Body of pancreas (tissue), 4 donors: Measurements from ENCODE around the gene SLC25A43. TPM values are rescaled to one million over a fixed set of nuclear protein-coding genes. Genes with fewer than 3 reads are reported as not detected.

ENCODE experiments used
- ATAC-seq: fragments of 150-250 bp; one replicate; pipeline ENCODE4 v1.9.1; 2016
- DNase-seq, 4 donors: peaks; one replicate each; pipeline ENCODE4 v3.0.0-alpha.2; 2019
- H3K27ac ChIP-seq, 4 donors: fragments of 200-600 bp; sonication (generic); 1 replicate in 3 of 4; 2 replicates in 1 of 4; pipeline versions ENCODE4 v1.5.1 to v1.6.1; 2016 to 2019; ENCODE audit warnings: mild to moderate bottlenecking in 1 of 4, mixed read lengths in 1 of 4, moderate library complexity in 1 of 4
- H3K27me3 ChIP-seq, 2 donors: fragments of 200-600 bp; sonication (generic); one replicate each; pipeline ENCODE4 v1.6.0; 2016; ENCODE audit warnings: mild to moderate bottlenecking in 1 of 2
- H3K36me3 ChIP-seq, 2 donors: fragments of 200-600 bp; sonication (generic); replicated peaks in 1 of 2; 2 replicates each; pipeline ENCODE4 v1.5.1; 2016; ENCODE audit warnings: low read depth in 2 of 2; ENCODE audit not compliant: insufficient read depth in 1 of 2
- H3K4me1 ChIP-seq: fragments of 200-600 bp; sonication (generic); one replicate; pipeline ENCODE4 v1.6.0; 2016
- H3K4me3 ChIP-seq, 2 donors: fragments of 200-600 bp; sonication (generic); 1 replicate in 1 of 2; 2 replicates in 1 of 2; pipeline ENCODE4 v1.5.1; 2016 to 2019
- H3K9me3 ChIP-seq, 3 donors: fragments of 200-600 bp; sonication (generic); 1 replicate in 2 of 3; 2 replicates in 1 of 3; pipeline ENCODE4 v1.5.1; 2016
- POLR2A ChIP-seq, 3 donors: fragments of 450-650 bp; IDR thresholded peaks; one replicate each; pipeline ENCODE4 v1.6.1; 2016; ENCODE audit warnings: antibody characterized with exemption in 3 of 3, mild to moderate bottlenecking in 2 of 3
- WGBS, 2 donors: methylation state at CpG; one replicate each; pipeline ENCODE4 v1.1.5; 2017; 5-methylcytosine and 5-hydroxymethylcytosine counted together
- intact Hi-C: fragments of 100-400 bp; cut with DNase I; formaldehyde crosslinking; loops from one replicate; pipeline ENCODE4 v1.15.1; 2023
- total RNA-seq, 2 donors: library from RNA; depleted of rRNA; stranded (reverse); fragments of >200 nt; gene quantifications; one replicate each; pipeline ENCODE4 v1.1.0, GENCODE V29; 2016
- TF ChIP-seq, protein P1 (sequence below), 7 experiments: fragments of 450-650 bp in 4 of 7; fragments of 200-600 bp in 3 of 7; sonication (generic) in 3 of 7; IDR thresholded peaks; one replicate each; pipeline ENCODE4 v1.5.1; 2016 to 2019; ENCODE audit warnings: antibody characterized with exemption in 7 of 7

The SLC25A43 gene
- total RNA-seq, 2 donors from 2014 or later = 10.6 to 13.8 TPM

DNA sequence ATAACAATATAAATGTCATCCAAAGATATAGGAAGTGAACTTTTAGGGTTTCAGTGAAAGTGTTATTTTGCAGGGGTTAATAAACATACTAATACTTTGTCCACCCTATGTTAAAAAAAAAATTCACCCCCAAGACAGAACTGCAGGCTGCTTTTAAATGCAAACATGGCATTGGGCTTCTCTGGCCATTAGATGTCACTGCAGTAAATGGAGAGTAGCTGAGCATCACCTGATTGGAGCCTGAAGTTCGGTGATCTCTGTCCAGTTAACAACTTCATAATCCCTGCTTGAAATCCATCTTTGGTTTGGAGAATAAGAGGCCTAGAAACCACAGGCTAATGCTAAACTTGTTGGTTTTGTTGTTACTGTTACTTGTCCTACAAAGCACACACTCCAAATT lies 18.7 kb downstream of the SLC25A43 start:
- ATAC-seq (no peak), DNase-seq (no peak)
- no peak for TF ChIP-seq POLR2A (IDR thresholded peaks at IDR 0.05)
- TF ChIP-seq, protein P1, sequence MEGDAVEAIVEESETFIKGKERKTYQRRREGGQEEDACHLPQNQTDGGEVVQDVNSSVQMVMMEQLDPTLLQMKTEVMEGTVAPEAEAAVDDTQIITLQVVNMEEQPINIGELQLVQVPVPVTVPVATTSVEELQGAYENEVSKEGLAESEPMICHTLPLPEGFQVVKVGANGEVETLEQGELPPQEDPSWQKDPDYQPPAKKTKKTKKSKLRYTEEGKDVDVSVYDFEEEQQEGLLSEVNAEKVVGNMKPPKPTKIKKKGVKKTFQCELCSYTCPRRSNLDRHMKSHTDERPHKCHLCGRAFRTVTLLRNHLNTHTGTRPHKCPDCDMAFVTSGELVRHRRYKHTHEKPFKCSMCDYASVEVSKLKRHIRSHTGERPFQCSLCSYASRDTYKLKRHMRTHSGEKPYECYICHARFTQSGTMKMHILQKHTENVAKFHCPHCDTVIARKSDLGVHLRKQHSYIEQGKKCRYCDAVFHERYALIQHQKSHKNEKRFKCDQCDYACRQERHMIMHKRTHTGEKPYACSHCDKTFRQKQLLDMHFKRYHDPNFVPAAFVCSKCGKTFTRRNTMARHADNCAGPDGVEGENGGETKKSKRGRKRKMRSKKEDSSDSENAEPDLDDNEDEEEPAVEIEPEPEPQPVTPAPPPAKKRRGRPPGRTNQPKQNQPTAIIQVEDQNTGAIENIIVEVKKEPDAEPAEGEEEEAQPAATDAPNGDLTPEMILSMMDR (IDR thresholded peaks at IDR 0.05) = peak in 4 of 7 experiments; percentile 10 to 31 (median 13)
- intact Hi-C loops = no loop called here
- Histone ChIP-seq H3K4me3 (no peak overlapping the region), H3K9me3 (no peaks in the 10 kb centered on the region), H3K4me1 (peaks cover 7% of the 10 kb centered on the region), H3K36me3 (no peaks in the 10 kb centered on the region), H3K27me3 (no peaks in the 10 kb centered on the region), H3K27ac (no peak overlapping the region)
- 50% methylated on average over 1 of the region's 1 CpG; no CpG with 5 or more reads in 1 of the 2 donors for WGBS, 2 donors

DNA sequence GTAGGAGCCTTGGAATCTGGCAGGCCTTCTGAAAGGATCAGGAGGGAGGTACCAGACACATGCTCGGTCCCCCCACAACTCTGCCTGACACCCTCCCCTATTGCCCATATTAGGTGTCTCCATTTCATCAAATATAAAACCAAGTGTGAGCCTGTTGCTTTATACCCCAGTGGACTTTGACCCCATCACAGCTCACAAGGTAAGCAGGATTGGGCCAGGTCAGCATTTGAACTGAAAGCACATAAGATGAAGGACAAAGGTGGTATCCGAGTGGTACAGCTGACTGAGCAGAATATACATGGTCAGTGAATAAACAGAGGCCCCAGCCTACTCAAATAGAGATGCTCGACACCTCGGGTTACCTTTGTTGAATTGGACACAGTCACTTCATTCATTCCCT lies 20.0 kb downstream of the SLC25A43 start:
- no peak for ATAC-seq
- WGBS, 2 donors = 32 to 48% methylated on average over 3 to 4 of the region's 4 CpGs

DNA sequence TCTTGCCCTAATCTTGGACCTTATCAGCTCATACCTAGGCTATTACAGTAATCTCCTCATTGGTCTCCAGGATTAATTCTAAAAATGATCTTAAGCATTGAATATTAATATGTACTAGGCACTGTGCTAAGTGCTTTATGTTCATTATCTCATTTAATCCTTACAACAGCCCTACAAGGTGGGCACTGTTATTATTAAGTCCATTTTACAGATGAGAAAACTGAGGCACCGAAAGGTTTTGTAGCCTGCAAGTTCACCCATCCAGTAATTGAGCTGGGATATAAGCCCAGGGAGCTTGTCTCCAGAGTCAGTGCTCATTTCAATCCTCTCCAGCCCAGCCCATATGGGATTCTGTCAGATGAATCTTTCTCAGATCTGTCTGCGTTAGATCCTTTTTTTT lies 20.8 kb downstream of the SLC25A43 start:
- no peaks in the 10 kb centered on the region for H3K36me3 ChIP-seq
- no peak overlapping the region for H3K27ac ChIP-seq
- no peak overlapping the region for H3K4me3 ChIP-seq
- H3K9me3 ChIP-seq = no peaks in the 10 kb centered on the region
- TF ChIP-seq POLR2A (IDR thresholded peaks at IDR 0.05) = no peak
- TF ChIP-seq, protein P1 (IDR thresholded peaks at IDR 0.05) = no peak
- DNase-seq = no peak
- no peak for ATAC-seq
- H3K4me1 ChIP-seq = peaks cover 7% of the 10 kb centered on the region
- 94 to 100% methylated on average over 2 of the region's 2 CpGs for WGBS, 2 donors
- H3K27me3 ChIP-seq = no peaks in the 10 kb centered on the region
- intact Hi-C loops = no loop called here

More for the DNA sequence above, 20.0 kb downstream of the SLC25A43 start:
- DNase-seq = peak in 2 of 4 donors; percentile 19 to 36
- Histone ChIP-seq H3K27me3 (no peaks in the 10 kb centered on the region), H3K4me3 (no peak overlapping the region), H3K4me1 (peaks cover 7% of the 10 kb centered on the region), H3K9me3 (no peaks in the 10 kb centered on the region), H3K36me3 (no peaks in the 10 kb centered on the region), H3K27ac (no peak overlapping the region)
- TF ChIP-seq, protein P1 (IDR thresholded peaks at IDR 0.05) = no peak
- TF ChIP-seq POLR2A (IDR thresholded peaks at IDR 0.05) = no peak
- intact Hi-C loops = no loop called here

DNA sequence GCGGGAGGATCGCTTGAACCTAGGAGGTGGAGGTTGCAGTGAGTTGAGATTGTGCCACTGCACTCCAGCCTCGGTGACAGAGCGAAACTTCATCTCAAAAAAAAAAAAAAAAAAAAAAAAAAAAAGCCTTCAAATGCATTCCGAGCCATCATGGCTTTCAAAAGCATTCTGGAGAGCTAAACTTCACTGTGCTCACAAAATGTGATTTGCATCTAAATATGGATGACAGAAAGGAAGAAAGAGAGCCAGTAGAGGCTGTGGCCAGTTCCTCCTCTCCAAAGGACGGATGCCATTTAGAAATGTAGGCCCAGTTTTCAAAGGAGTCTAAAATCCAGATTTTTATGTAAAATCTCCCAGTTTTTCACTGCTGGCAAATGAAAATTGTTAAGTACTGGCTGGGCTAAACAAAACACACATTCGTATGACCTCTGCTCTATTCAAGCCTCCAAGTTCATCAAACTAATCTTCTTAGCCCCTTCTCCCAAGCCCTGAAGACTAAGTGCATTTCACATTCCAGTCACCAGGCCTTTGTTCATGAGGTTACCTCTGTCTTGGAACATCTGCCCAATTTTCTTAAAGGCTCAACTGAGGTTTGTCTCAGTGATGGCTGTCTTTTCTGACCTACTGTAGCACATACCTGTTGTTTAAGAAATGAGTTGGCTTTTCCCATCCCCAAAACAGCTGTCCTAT lies 22.0 kb downstream of the SLC25A43 start:
- Histone ChIP-seq H3K4me3 (no peak overlapping the region), H3K9me3 (no peaks in the 10 kb centered on the region), H3K4me1 (peaks cover 7% of the 10 kb centered on the region), H3K36me3 (no peaks in the 10 kb centered on the region), H3K27me3 (no peaks in the 10 kb centered on the region), H3K27ac (no peak overlapping the region)
- intact Hi-C loops = no loop called here
- no peak for DNase-seq
- WGBS, 2 donors = 93 to 100% methylated on average over 3 to 6 of the region's 7 CpGs
- no peak for TF ChIP-seq POLR2A (IDR thresholded peaks at IDR 0.05)
- TF ChIP-seq, protein P1 (IDR thresholded peaks at IDR 0.05) = no peak
- ATAC-seq = no peak

DNA sequence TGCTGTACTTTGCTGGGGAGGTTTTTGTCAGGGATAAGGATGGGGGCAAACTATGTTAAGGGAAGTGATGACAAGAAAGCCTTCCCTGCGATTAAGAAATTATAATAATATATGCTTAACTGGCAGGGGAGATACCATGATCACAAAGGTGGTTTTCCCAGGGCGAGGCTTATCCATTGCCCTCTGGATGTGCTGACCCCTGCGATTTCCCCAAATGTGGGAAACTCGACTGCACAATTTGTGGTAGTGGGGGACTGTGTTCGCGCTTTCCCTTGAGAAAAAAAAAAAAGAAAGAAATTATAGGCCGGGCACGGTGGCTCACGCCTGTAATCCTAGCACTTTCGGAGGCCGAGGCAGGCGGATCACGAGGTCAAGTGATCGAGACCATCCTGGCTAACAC lies 24.5 kb downstream of the SLC25A43 start:
- no peak for DNase-seq
- no peaks in the 10 kb centered on the region for H3K9me3 ChIP-seq
- H3K27me3 ChIP-seq = no peaks in the 10 kb centered on the region
- no peak for ATAC-seq
- peaks cover 7% of the 10 kb centered on the region for H3K4me1 ChIP-seq
- H3K27ac ChIP-seq = no peak overlapping the region
- TF ChIP-seq, protein P1 (IDR thresholded peaks at IDR 0.05) = no peak
- TF ChIP-seq POLR2A (IDR thresholded peaks at IDR 0.05) = no peak
- H3K36me3 ChIP-seq = no peaks in the 10 kb centered on the region
- WGBS, 2 donors = 98 to 99% methylated on average over 12 to 14 of the region's 14 CpGs
- intact Hi-C loops = no loop called here
- H3K4me3 ChIP-seq = no peak overlapping the region
